RWPE2 (cell line): ENCODE data around the gene SUCNR1.
A peak's percentile ranks its signal among the peaks of the same experiment; 100 is the strongest.
"Not testable (repeated sequence)": the region's sequence is repeated elsewhere in the genome, so short reads cannot be mapped to it uniquely, and the experiment has no call there.

Experiments
- ATAC-seq: fragments of 200-7000 bp; cut with Tn5 transposase; 3 replicates; pipeline ENCODE4 v1.9.1; 2021; ENCODE audit warnings: low read depth
- DNase-seq: peaks from one replicate; pipeline ENCODE4 v3.0.0-alpha.2; 2020; ENCODE audit warnings: low spot score
- H3K27ac ChIP-seq: fragments of 450-650 bp; 2 replicates; pipeline ENCODE4 v1.5.1; 2017; ENCODE audit warnings: mild to moderate bottlenecking; ENCODE audit not compliant: poor library complexity, severe bottlenecking
- H3K27me3 ChIP-seq: fragments of 250-450 bp; sonication (Bioruptor Pico); 2 replicates; pipeline ENCODE4 v1.5.1; 2021; ENCODE audit warnings: mild to moderate bottlenecking, moderate library complexity; ENCODE audit not compliant: insufficient read depth, poor library complexity, severe bottlenecking
- H3K36me3 ChIP-seq: fragments of 250-450 bp; sonication (Bioruptor Pico); 2 replicates; pipeline ENCODE4 v1.5.1; 2020; ENCODE audit warnings: low read depth, mild to moderate bottlenecking, moderate library complexity
- H3K4me1 ChIP-seq: fragments of 250-450 bp; sonication (Bioruptor Pico); 2 replicates; pipeline ENCODE4 v1.5.1; 2021; ENCODE audit warnings: mild to moderate bottlenecking, moderate library complexity; ENCODE audit not compliant: insufficient read depth, poor library complexity, severe bottlenecking
- H3K4me3 ChIP-seq: fragments of 250-450 bp; sonication (Bioruptor Pico); 2 replicates; pipeline ENCODE4 v1.5.1; 2021; ENCODE audit warnings: mild to moderate bottlenecking, moderate library complexity; ENCODE audit not compliant: severe bottlenecking
- H3K9me3 ChIP-seq: fragments of 250-450 bp; sonication (Bioruptor Pico); 2 replicates; pipeline ENCODE4 v1.5.1; 2021; ENCODE audit warnings: mild to moderate bottlenecking, moderate library complexity; ENCODE audit not compliant: severe bottlenecking
- CTCF ChIP-seq: fragments of 450-650 bp; IDR thresholded peaks from one replicate; pipeline ENCODE4 v1.5.1; 2017; ENCODE audit warnings: mild to moderate bottlenecking, moderate library complexity; ENCODE audit not compliant: poor library complexity, severe bottlenecking

Gene SUCNR1

DNA sequence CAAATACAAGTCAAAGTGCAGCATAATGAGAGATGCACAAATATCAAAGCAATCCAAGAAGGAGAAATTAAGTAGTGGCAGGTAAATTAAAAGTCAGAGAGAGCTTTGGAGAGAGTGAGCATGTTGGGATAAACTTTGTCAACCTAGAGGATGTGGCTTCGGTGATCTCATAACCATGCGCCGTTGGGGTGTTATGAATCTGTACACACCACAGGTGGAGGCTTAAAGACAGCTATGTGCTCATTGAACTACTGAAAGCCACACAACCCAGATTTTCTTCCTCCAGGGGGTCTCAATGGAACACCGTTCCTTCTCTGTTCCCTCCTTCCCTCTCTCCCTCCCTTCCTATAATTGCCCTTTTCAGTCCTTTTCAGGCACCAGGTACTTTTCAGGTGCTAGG lies 52.0 kb downstream of the SUCNR1 start:
- ATAC-seq, result no peak
- TF ChIP-seq CTCF, result no peak
- DNase-seq, result no peak
- no peaks in the 10 kb centered on the region for H3K36me3 ChIP-seq
- H3K27me3 ChIP-seq, result no peaks in the 10 kb centered on the region
- no peaks in the 10 kb centered on the region for H3K9me3 ChIP-seq
- H3K4me3 ChIP-seq, result no peak overlapping the region
- peak overlapping the region; percentile 79 for H3K27ac ChIP-seq
- peaks cover 34% of the 10 kb centered on the region for H3K4me1 ChIP-seq

DNA sequence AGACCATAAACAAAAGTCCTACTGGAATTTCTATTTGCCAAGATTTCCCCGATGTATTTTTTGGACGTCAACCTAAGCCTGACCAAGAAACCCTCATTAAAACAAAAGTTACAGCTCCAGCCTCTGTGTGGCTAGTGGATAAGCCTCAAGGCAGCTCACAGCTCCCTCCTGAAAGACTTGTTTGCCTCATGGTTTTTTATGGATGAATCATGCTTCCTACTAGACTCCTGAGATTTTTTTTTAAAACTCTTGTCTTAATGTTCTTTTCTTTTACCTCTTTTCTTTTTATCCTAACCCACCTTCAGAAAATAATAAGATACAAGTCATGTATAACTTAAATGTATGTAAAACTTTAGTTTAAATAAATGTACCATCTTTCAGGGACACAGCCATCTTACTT lies 52.4 kb downstream of the SUCNR1 start:
- peak overlapping the region; percentile 79 for H3K27ac ChIP-seq
- ATAC-seq (peak; percentile 84), DNase-seq (no peak)
- peaks cover 34% of the 10 kb centered on the region for H3K4me1 ChIP-seq
- H3K36me3 ChIP-seq, result no peaks in the 10 kb centered on the region
- H3K27me3 ChIP-seq, result no peaks in the 10 kb centered on the region
- H3K9me3 ChIP-seq, result no peaks in the 10 kb centered on the region
- no peak overlapping the region for H3K4me3 ChIP-seq
- no peak for TF ChIP-seq CTCF

- no peaks in the 10 kb centered on the region for H3K36me3 ChIP-seq
- peak; percentile 56; the same call in 1 of the 3 replicates for ATAC-seq
- no peak for DNase-seq
- H3K27me3 ChIP-seq, result no peaks in the 10 kb centered on the region
- no peaks in the 10 kb centered on the region for H3K9me3 ChIP-seq
- no peak for TF ChIP-seq CTCF
- H3K4me3 ChIP-seq, result no peak overlapping the region
- H3K4me1 ChIP-seq, result peaks cover 34% of the 10 kb centered on the region
- peak overlapping the region; percentile 79 for H3K27ac ChIP-seq
Measured at GRCh38 chr3:151926956-151927355, 53.5 kb downstream of the SUCNR1 start.

DNA sequence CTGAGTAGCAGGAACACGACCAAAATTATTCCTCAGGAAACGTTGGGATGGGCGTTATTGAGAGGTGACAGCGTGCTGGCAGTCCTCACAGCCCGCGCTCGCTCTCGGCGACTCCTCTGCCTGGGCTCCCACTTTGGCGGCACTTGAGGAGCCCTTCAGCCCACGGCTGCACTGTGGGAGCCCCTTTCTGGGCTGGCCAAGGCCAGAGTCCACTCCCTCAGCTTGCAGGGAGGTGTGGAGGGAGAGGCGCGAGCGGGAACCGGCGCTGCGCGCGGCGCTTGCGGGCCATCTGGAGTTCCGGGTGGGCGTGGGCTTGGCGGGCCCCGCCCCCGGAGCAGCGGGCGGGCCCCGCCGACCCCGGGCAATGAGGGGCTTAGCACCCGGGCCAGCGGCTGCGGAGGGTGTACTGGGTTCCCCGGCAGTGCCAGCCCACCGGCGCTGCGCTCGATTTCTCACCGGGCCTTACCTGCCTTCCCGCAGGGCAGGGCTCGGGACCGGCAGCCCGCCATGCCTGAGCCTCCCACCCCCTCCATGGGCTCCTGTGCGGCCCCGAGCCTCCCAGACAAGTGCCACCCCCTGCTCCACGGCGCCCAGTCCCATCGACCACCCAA lies 54.6 kb downstream of the SUCNR1 start:
- DNase-seq, ATAC-seq, H3K36me3 ChIP-seq, H3K27me3 ChIP-seq, H3K4me3 ChIP-seq, H3K9me3 ChIP-seq, H3K27ac ChIP-seq: not testable (repeated sequence)
- peaks cover 34% of the 10 kb centered on the region for H3K4me1 ChIP-seq

DNA sequence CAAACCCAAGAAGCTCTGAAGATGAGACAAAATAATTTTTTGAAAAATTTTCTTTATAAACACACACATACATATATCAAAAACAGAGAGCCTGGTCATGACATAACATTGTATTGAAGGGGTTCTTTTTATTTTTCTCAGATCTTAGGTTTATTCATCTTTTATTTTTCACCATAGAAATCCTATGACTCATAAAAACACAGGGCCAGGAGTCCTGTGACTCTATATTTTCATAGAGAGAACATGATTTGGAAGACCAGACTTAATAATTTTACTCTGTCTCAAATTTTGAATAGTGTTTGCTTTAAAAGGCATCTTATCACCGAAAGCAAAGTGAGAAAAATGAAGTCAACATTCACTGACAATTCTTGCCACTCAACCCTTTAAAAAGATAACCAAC lies 57.7 kb downstream of the SUCNR1 start:
- peaks cover 10% of the 10 kb centered on the region for H3K4me1 ChIP-seq
- DNase-seq (no peak), ATAC-seq (no peak)
- no peaks in the 10 kb centered on the region for H3K27me3 ChIP-seq
- H3K9me3 ChIP-seq, result no peaks in the 10 kb centered on the region
- no peaks in the 10 kb centered on the region for H3K36me3 ChIP-seq
- H3K4me3 ChIP-seq, result no peak overlapping the region
- H3K27ac ChIP-seq, result no peak overlapping the region
- no peak for TF ChIP-seq CTCF
